ENCODE results near the gene TMEM117. TPM values are rescaled to one million over a fixed set of nuclear protein-coding genes. Genes with fewer than 3 reads are reported as not detected.

Gene TMEM117
- total and polyA plus RNA-seq, 8 donors, result 1.8 to 6.1 (median 4.0) TPM

DNA sequence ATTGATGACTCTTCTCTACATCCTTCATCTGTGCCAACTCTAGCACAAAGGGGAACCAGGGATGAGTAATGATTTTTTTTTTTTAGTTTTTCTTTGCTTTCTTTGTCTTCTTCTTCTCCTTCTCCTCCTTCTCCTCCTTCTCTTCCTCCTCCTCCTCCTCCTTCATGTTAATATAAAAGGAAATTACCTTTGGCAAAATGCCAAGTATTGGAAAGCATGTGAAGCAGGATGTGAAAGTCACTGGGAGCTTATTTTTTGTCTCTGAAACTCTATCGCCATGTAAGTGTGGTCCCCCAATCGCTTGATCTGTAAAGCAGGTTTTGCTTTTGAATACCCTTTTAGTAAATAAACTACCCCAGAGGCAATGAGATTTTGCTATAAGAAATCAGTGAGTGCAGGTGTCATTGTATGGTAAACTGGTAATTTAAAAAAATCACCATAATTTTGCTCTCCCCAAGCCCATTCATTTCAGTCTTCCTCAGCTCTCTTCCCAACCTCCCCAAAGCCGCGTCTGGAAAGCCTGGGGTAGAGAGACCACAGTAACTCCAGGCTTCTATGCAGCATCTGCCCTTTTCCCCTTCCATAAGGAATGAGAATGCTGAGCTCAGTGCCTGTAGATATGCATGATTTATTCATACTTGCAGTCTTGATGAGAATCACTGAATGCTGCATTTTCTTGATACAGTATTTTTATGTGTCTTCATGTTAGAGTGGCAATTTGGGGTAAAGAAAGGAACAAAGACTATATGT is 388.7 kb downstream of the TMEM117 start:
- TF ChIP-seq, protein P1, sequence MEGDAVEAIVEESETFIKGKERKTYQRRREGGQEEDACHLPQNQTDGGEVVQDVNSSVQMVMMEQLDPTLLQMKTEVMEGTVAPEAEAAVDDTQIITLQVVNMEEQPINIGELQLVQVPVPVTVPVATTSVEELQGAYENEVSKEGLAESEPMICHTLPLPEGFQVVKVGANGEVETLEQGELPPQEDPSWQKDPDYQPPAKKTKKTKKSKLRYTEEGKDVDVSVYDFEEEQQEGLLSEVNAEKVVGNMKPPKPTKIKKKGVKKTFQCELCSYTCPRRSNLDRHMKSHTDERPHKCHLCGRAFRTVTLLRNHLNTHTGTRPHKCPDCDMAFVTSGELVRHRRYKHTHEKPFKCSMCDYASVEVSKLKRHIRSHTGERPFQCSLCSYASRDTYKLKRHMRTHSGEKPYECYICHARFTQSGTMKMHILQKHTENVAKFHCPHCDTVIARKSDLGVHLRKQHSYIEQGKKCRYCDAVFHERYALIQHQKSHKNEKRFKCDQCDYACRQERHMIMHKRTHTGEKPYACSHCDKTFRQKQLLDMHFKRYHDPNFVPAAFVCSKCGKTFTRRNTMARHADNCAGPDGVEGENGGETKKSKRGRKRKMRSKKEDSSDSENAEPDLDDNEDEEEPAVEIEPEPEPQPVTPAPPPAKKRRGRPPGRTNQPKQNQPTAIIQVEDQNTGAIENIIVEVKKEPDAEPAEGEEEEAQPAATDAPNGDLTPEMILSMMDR (IDR thresholded peaks at IDR 0.05), result no peak
- Histone ChIP-seq H3K27ac (no peak overlapping the region), H3K27me3 (no peaks in the 10 kb centered on the region), H3K36me3 (no peaks in the 10 kb centered on the region), H3K4me3 (no peak overlapping the region), H3K4me1 (no peaks in the 10 kb centered on the region), H3K9me3 (no peaks in the 10 kb centered on the region)
- no peak for ATAC-seq
- no peak for DNase-seq
- intact Hi-C loops (cut with DNase I), result no loop called here
- 85 to 90% methylated on average over 4 of the region's 4 CpGs for WGBS, 2 donors
- no peak for FAIRE-seq

GRCh38 chr12:44225149-44225510 is 389.2 kb downstream of the TMEM117 start:
- DNase-seq, result no peak
- H3K27ac ChIP-seq, result no peak overlapping the region
- intact Hi-C loops (cut with DNase I), result no loop called here
- no peak overlapping the region for H3K4me3 ChIP-seq
- H3K9me3 ChIP-seq, result no peaks in the 10 kb centered on the region
- 81% methylated on average over 2 of the region's 2 CpGs for WGBS, 2 donors
- no peaks in the 10 kb centered on the region for H3K36me3 ChIP-seq
- FAIRE-seq, result no peak
- TF ChIP-seq, protein P1 (IDR thresholded peaks at IDR 0.05), result no peak
- H3K27me3 ChIP-seq, result no peaks in the 10 kb centered on the region
- no peak for ATAC-seq
- H3K4me1 ChIP-seq, result no peaks in the 10 kb centered on the region

DNA sequence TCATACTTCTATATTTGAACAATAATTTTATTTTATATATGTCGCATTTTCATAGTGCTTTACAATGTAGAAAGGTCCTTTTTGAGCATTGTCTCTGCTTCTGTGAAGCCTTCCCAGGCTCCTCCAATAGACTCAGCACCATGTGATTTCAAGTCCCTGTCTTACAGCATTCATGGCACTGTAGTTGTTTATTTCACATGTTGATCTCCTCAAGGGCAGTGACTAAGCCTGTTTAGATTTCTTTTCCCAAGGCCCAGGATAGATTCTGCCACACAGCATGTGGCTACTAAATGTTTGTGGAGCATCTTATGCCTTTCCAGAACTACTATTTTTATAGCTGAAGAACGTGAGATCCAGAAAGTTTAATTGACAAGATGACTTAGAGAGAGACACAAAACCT is 391.7 kb downstream of the TMEM117 start:
- FAIRE-seq (no peak), DNase-seq (no peak), ATAC-seq (no peak)
- intact Hi-C loops (cut with DNase I), result no loop called here
- H3K36me3 ChIP-seq, result no peaks in the 10 kb centered on the region
- H3K4me1 ChIP-seq, result no peaks in the 10 kb centered on the region
- no peaks in the 10 kb centered on the region for H3K9me3 ChIP-seq
- TF ChIP-seq, protein P1 (IDR thresholded peaks at IDR 0.05), result no peak
- H3K27ac ChIP-seq, result no peak overlapping the region
- 71 to 79% methylated on average over 2 of the region's 2 CpGs for WGBS, 2 donors
- no peak overlapping the region for H3K4me3 ChIP-seq
- no peaks in the 10 kb centered on the region for H3K27me3 ChIP-seq

GRCh38 chr12:44229846-44230245 is 394.0 kb downstream of the TMEM117 start:
- no peak overlapping the region for H3K4me3 ChIP-seq
- H3K27ac ChIP-seq, result no peak overlapping the region
- H3K4me1 ChIP-seq, result no peaks in the 10 kb centered on the region
- DNase-seq, result no peak
- WGBS, 2 donors, result 71 to 83% methylated on average over 4 of the region's 4 CpGs
- intact Hi-C loops (cut with DNase I), result no loop called here
- FAIRE-seq, result no peak
- H3K36me3 ChIP-seq, result no peaks in the 10 kb centered on the region
- H3K9me3 ChIP-seq, result no peaks in the 10 kb centered on the region
- H3K27me3 ChIP-seq, result no peaks in the 10 kb centered on the region
- TF ChIP-seq, protein P1 (IDR thresholded peaks at IDR 0.05), result no peak
- ATAC-seq, result no peak

- ATAC-seq, result no peak
- Histone ChIP-seq H3K27me3 (no peaks in the 10 kb centered on the region), H3K36me3 (no peaks in the 10 kb centered on the region), H3K9me3 (no peaks in the 10 kb centered on the region), H3K27ac (no peak overlapping the region), H3K4me1 (no peaks in the 10 kb centered on the region), H3K4me3 (no peak overlapping the region)
- DNase-seq, result no peak
- no peak for FAIRE-seq
- 94 to 97% methylated on average over 1 of the region's 1 CpG for WGBS, 2 donors
- TF ChIP-seq, protein P1 (IDR thresholded peaks at IDR 0.05), result no peak
- intact Hi-C loops (cut with DNase I), result no loop called here
These were observed 399.8 kb downstream of the TMEM117 start for GRCh38 chr12:44235674-44236073.

All from pancreas (tissue), 10 donors.